Stimulated activated CD4-positive, alpha-beta T cell treated with anti-CD3 and anti-CD28 coated beads, TNF-alpha, amount 100 ng/mL, for 1 hour (primary cell): ENCODE data around the gene REEP2.
"Not testable (repeated sequence)": the region's sequence is repeated elsewhere in the genome, so short reads cannot be mapped to it uniquely, and the experiment has no call there.

ENCODE experiments used
- DNase-seq, 3 donors: peaks; one replicate each; pipeline ENCODE4 v3.0.0-alpha.2; 2020; ENCODE audit warnings: low read depth in 3 of 3, low spot score in 1 of 3

The REEP2 gene

GRCh38 chr5:138466125-138466899 lies 27.5 kb downstream of the REEP2 start:
- peak in 2 of 3 donors; percentile 14 to 39 for DNase-seq

GRCh38 chr5:138466900-138467710 lies 28.2 kb downstream of the REEP2 start:
- peak in 2 of 3 donors; percentile 19 to 53 for DNase-seq

GRCh38 chr5:138467711-138468132 lies 28.9 kb downstream of the REEP2 start:
- DNase-seq, result peak in 1 of 3 donors; percentile 53

- peak in 1 of 3 donors; percentile 47 for DNase-seq
Measured at GRCh38 chr5:138468133-138468965, 29.5 kb downstream of the REEP2 start.

GRCh38 chr5:138468966-138469539 lies 30.2 kb downstream of the REEP2 start:
- DNase-seq, result no peak

GRCh38 chr5:138469540-138470321 lies 30.9 kb downstream of the REEP2 start:
- peak in 2 of 3 donors; percentile 57 to 79 for DNase-seq

- DNase-seq, result peak in 1 of 3 donors; percentile 22
Measured at GRCh38 chr5:138470322-138471051, 31.6 kb downstream of the REEP2 start.

GRCh38 chr5:138471052-138471361 lies 32.1 kb downstream of the REEP2 start:
- DNase-seq, result no peak

GRCh38 chr5:138472353-138472752 lies 33.5 kb downstream of the REEP2 start:
- no peak for DNase-seq

- DNase-seq, result not testable (repeated sequence)
Measured at GRCh38 chr5:138473151-138473550, 34.3 kb downstream of the REEP2 start.

- no peak for DNase-seq
Measured at GRCh38 chr5:138476918-138477317, 38.1 kb downstream of the REEP2 start.

GRCh38 chr5:138482638-138483037 lies 43.8 kb downstream of the REEP2 start:
- no peak for DNase-seq

GRCh38 chr5:138488481-138488945 lies 49.7 kb downstream of the REEP2 start:
- no peak for DNase-seq

GRCh38 chr5:138489683-138490061 lies 50.8 kb downstream of the REEP2 start:
- no peak for DNase-seq

GRCh38 chr5:138490648-138491283 lies 51.9 kb downstream of the REEP2 start:
- no peak for DNase-seq

- DNase-seq, result no peak
Measured at GRCh38 chr5:138491284-138491648, 52.4 kb downstream of the REEP2 start.

GRCh38 chr5:138491669-138492559 lies 53.1 kb downstream of the REEP2 start:
- DNase-seq, result peak; percentile 62 to 76 (median 73)

GRCh38 chr5:138492560-138493045 lies 53.7 kb downstream of the REEP2 start:
- no peak for DNase-seq
